Natural killer cell (primary cell): ENCODE measurements around the gene CAPG. TPM values are rescaled to one million over a fixed set of nuclear protein-coding genes. Genes with fewer than 3 reads are reported as not detected.

Experiments used
- ATAC-seq, 3 donors: fragments of 150-1000 bp in 2 of 3; fragments of 200-7000 bp in 1 of 3; cut with Tn5 transposase; 1 replicate in 1 of 3; 2 replicates in 2 of 3; pipeline ENCODE4 v1.10.0; 2021; ENCODE audit warnings: mild to moderate bottlenecking in 2 of 3, moderate library complexity in 2 of 3
- DNase-seq, 2 donors: peaks; one replicate each; pipeline versions ENCODE4 v3.0.0 to v3.0.0-alpha.2; 2013 to 2021; ENCODE audit warnings: mixed read lengths in 1 of 2
- H3K27ac ChIP-seq: one replicate; pipeline ENCODE4 v1.5.1; 2013; ENCODE audit warnings: mild to moderate bottlenecking, low read length
- H3K27me3 ChIP-seq: one replicate; pipeline ENCODE4 v1.6.1; 2013; ENCODE audit warnings: low read length; ENCODE audit not compliant: control insufficient read depth, insufficient read depth
- H3K36me3 ChIP-seq: one replicate; pipeline ENCODE4 v1.6.1; 2013; ENCODE audit warnings: low read length; ENCODE audit not compliant: control insufficient read depth, insufficient read depth
- H3K4me1 ChIP-seq: one replicate; pipeline ENCODE4 v1.6.1; 2013; ENCODE audit warnings: low read length; ENCODE audit not compliant: control insufficient read depth, insufficient read depth
- H3K4me3 ChIP-seq: one replicate; pipeline ENCODE4 v1.5.1; 2013; ENCODE audit warnings: low read length
- H3K9me3 ChIP-seq: one replicate; pipeline ENCODE4 v1.6.1; 2013; ENCODE audit warnings: low read length; ENCODE audit not compliant: control insufficient read depth, insufficient read depth
- H3K27ac Mint-ChIP-seq, 2 donors: one replicate each; pipeline ENCODE4 v1.8.0; 2022; ENCODE audit warnings: mild to moderate bottlenecking in 2 of 2, mixed read lengths in 2 of 2, moderate library complexity in 1 of 2
- H3K27me3 Mint-ChIP-seq, 2 donors: one replicate each; pipeline ENCODE4 v1.8.0; 2022; ENCODE audit warnings: low read depth in 2 of 2, mixed read lengths in 2 of 2
- H3K36me3 Mint-ChIP-seq: one replicate; pipeline ENCODE4 v1.8.0; 2022; ENCODE audit warnings: mixed read lengths
- H3K4me1 Mint-ChIP-seq, 2 donors: one replicate each; pipeline ENCODE4 v1.8.0; 2022; ENCODE audit warnings: mixed read lengths in 2 of 2
- H3K4me3 Mint-ChIP-seq: one replicate; pipeline ENCODE4 v1.8.0; 2022; ENCODE audit warnings: mild to moderate bottlenecking, moderate library complexity, mixed read lengths
- H3K9me3 Mint-ChIP-seq, 2 donors: one replicate each; pipeline ENCODE4 v1.8.0; 2022; ENCODE audit warnings: mixed read lengths in 2 of 2
- WGBS: methylation state at CpG from one replicate; pipeline ENCODE4 v1.1.7; 2013; ENCODE audit warnings: missing lambda C conversion rate; ENCODE audit not compliant: insufficient coverage; 5-methylcytosine and 5-hydroxymethylcytosine counted together
- intact Hi-C: fragments of 100-400 bp; cut with micrococcal nuclease; formaldehyde crosslinking; loops from one replicate; pipeline ENCODE4 v1.14.2; 2022
- total RNA-seq, 4 donors: library from RNA; stranded (reverse); fragments of 120-200 nt in 1 of 4; gene quantifications; one replicate each; pipeline versions ENCODE4 v1.2.3 to v1.2.4, GENCODE V29; 2013 to 2022
- TF ChIP-seq, protein P1 (sequence below): fragments of 200-600 bp; IDR thresholded peaks from one replicate; pipeline ENCODE4 v1.8.0; 2022; ENCODE audit warnings: antibody characterized with exemption

Gene CAPG
- total RNA-seq, 3 donors from 2014 or later (not counting 1 experiment from before 2014, with no cell fraction given): 10.6 to 50.3 (median 19.3) TPM

DNA sequence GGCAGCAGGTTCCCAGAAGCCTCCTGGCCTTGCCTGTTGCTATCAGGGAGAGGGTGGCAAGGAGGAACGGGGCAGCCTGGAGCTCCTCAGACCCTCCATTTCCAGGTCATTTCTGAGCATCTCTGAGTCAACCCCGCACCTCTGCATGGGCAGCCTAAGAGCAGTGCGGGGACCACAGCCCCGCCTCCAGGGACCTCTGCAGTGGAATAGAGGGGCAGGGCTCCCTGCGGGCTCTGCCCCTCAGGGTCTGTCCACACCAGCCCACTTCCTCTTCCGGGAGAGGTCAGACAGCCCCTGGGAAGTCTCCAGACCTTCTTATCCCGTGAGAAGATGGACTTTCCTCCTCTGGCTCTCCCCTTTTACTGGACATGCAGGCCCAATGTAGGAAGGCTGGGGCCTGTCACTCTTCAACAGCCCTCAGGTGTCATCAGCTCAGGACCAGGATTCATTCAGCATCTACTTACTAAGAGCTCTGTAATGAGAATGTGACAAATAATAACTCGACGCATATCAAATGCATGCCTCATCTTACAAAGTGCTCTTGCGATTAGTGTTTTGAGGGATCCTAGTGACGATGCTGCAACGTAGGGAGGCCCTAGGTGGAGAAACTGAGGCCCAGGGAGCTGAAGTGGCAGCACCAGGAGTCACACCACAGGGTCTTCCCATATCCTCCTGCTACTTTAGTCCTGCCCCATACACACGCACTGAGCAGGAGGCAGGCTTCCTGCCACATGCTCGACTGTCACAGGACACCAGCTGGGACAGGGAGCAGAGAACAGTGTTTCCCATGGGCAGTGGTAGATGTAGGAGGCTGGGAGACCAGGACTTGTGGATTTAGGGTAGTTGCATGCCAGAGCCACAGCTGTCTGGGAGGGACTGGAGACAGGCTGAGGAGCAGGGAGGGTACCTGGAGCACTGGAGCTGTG, 36.4 kb upstream of the CAPG start:
- H3K27ac ChIP-seq: no peak overlapping the region
- no peaks in the 10 kb centered on the region for H3K4me1 Mint-ChIP-seq
- no peaks in the 10 kb centered on the region for H3K36me3 ChIP-seq
- WGBS: 89% methylated on average over 14 of the region's 14 CpGs
- intact Hi-C loops: no loop called here
- no peaks in the 10 kb centered on the region for H3K9me3 ChIP-seq
- DNase-seq (no peak), ATAC-seq (no peak)
- TF ChIP-seq, protein P1, sequence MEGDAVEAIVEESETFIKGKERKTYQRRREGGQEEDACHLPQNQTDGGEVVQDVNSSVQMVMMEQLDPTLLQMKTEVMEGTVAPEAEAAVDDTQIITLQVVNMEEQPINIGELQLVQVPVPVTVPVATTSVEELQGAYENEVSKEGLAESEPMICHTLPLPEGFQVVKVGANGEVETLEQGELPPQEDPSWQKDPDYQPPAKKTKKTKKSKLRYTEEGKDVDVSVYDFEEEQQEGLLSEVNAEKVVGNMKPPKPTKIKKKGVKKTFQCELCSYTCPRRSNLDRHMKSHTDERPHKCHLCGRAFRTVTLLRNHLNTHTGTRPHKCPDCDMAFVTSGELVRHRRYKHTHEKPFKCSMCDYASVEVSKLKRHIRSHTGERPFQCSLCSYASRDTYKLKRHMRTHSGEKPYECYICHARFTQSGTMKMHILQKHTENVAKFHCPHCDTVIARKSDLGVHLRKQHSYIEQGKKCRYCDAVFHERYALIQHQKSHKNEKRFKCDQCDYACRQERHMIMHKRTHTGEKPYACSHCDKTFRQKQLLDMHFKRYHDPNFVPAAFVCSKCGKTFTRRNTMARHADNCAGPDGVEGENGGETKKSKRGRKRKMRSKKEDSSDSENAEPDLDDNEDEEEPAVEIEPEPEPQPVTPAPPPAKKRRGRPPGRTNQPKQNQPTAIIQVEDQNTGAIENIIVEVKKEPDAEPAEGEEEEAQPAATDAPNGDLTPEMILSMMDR: no peak
- no peak overlapping the region for H3K27ac Mint-ChIP-seq
- no peak overlapping the region for H3K4me3 Mint-ChIP-seq
- no peaks in the 10 kb centered on the region for H3K9me3 Mint-ChIP-seq
- no peaks in the 10 kb centered on the region for H3K27me3 ChIP-seq
- no peaks in the 10 kb centered on the region for H3K27me3 Mint-ChIP-seq
- no peak overlapping the region for H3K4me3 ChIP-seq
- H3K36me3 Mint-ChIP-seq: no peaks in the 10 kb centered on the region
- no peaks in the 10 kb centered on the region for H3K4me1 ChIP-seq

DNA sequence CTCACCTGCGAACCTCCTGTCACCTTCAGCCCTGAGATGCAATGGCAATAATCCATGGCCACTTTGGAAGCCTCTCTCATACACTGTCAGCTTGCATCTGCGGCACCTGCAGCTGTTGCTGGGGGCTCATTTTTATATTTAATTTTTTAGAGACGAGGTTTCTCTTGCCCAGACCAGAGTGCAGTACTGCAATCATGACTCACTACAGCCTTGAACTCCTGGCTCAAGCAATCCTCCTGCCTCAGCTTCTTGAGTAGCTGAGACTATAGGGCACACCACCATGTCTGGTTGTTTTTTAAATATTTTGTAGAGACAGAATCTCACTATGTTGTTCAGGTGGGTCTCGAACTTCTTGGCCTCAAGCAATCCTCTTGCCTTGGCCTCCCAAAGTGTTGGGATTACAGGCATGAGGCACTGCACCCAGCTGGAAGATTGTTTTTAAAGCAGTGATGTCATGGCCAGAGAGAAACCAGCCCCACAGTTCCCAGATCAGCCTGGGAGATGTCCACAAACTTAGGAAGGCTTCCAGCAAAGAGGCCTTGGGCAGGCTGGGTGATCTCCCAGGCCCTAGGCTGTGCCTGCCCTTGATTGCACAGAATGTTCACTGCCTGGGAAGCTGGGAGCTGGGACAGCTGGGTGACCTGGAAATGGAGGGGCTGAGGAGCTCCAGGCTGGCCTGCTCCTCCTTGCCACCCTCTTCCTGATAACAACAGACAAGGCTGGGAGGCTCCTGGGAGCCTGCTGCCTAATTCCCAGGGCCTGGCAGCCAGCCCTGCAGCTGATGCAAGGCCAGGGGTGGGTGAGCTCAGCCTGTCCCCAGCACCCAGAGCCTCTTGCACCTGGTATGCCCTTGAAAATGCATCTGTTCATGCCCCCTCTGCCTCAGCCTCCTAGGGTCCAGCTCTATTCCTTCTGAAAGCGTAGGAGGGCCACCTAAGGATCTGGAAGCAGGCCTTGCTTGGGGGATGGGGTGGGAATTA, 35.4 kb upstream of the CAPG start:
- no peaks in the 10 kb centered on the region for H3K9me3 Mint-ChIP-seq
- Histone ChIP-seq H3K27me3 (no peaks in the 10 kb centered on the region), H3K27ac (no peak overlapping the region), H3K4me3 (no peak overlapping the region), H3K4me1 (no peaks in the 10 kb centered on the region), H3K36me3 (no peaks in the 10 kb centered on the region), H3K9me3 (no peaks in the 10 kb centered on the region)
- H3K27me3 Mint-ChIP-seq: no peaks in the 10 kb centered on the region
- no peaks in the 10 kb centered on the region for H3K4me1 Mint-ChIP-seq
- TF ChIP-seq, protein P1: no peak
- intact Hi-C loops: no loop called here
- 88% methylated on average over 5 of the region's 5 CpGs for WGBS
- no peak for ATAC-seq
- no peak overlapping the region for H3K27ac Mint-ChIP-seq
- DNase-seq: no peak
- H3K36me3 Mint-ChIP-seq: no peaks in the 10 kb centered on the region
- H3K4me3 Mint-ChIP-seq: no peak overlapping the region

DNA sequence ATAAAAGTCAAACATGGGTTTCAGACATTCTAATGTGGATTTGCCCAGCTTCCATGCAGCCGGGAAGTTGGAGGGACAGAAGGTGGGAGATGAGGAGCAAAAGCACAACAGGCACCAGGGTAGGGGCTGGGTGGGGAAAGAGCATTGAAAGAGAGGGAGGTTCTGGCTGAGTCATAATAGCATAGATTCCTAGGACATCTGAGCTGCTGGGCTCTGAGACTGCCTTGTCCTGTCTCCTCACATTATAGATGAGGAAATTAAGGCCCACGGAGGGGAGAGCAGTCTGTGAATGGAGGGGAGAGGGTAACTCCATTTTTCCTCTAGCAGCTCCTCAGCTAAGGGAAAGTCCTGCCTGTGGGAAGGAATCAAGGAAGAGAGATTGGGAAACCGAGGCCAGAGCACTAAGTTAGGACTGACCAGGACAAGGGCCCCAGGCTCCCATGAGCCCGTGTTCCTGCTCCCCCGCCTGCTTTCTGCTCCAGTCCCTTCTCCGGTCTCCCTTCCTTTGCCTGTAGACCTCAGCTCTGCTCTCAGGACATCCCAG, 34.5 kb upstream of the CAPG start:
- Histone ChIP-seq H3K36me3 (no peaks in the 10 kb centered on the region), H3K4me1 (no peaks in the 10 kb centered on the region), H3K9me3 (no peaks in the 10 kb centered on the region), H3K4me3 (no peak overlapping the region), H3K27me3 (no peaks in the 10 kb centered on the region), H3K27ac (no peak overlapping the region)
- H3K4me1 Mint-ChIP-seq: no peaks in the 10 kb centered on the region
- 95% methylated on average over 6 of the region's 6 CpGs for WGBS
- TF ChIP-seq, protein P1: no peak
- DNase-seq (no peak), ATAC-seq (no peak)
- intact Hi-C loops: no loop called here
- no peak overlapping the region for H3K4me3 Mint-ChIP-seq
- no peak overlapping the region for H3K27ac Mint-ChIP-seq
- H3K27me3 Mint-ChIP-seq: no peaks in the 10 kb centered on the region
- H3K9me3 Mint-ChIP-seq: no peaks in the 10 kb centered on the region
- no peaks in the 10 kb centered on the region for H3K36me3 Mint-ChIP-seq
